Keratinocyte (primary cell): ENCODE results near the gene CACNA1C. TPM values are rescaled to one million over a fixed set of nuclear protein-coding genes. Genes with fewer than 3 reads are reported as not detected.

Experiments used
- DNase-seq: peaks from one replicate; pipeline ENCODE4 v3.0.0-alpha.2; 2011; ENCODE audit warnings: low read depth, missing footprints, low spot score
- FAIRE-seq: peaks from 2 replicates; lab custom pipeline; 2011; peaks lifted over from hg19 to GRCh38; lab: Jason Lieb, UNC
- H2AFZ ChIP-seq: 2 replicates; pipeline ENCODE4 v1.6.0; 2012; ENCODE audit warnings: low read length, control low read depth, inconsistent platforms; ENCODE audit not compliant: control insufficient read depth
- H3K27ac ChIP-seq: 2 replicates; pipeline ENCODE4 v1.5.1; 2011; ENCODE audit warnings: low read length; ENCODE audit not compliant: control insufficient read depth, insufficient read depth
- H3K27me3 ChIP-seq: 3 replicates; pipeline ENCODE4 v1.6.0; 2011; ENCODE audit warnings: low read length; ENCODE audit not compliant: control insufficient read depth, insufficient read depth; ENCODE audit errors: extremely low read depth
- H3K36me3 ChIP-seq, 2 experiments: 2 replicates in 1 of 2; 3 replicates in 1 of 2; pipeline ENCODE4 v1.5.1; 2011; ENCODE audit warnings: low read length in 2 of 2, mild to moderate bottlenecking in 1 of 2; ENCODE audit not compliant: control insufficient read depth in 2 of 2, insufficient read depth in 2 of 2; ENCODE audit errors: extremely low read depth in 1 of 2
- H3K4me1 ChIP-seq: 3 replicates; pipeline ENCODE4 v1.5.1; 2011; ENCODE audit warnings: low read length; ENCODE audit not compliant: control insufficient read depth, insufficient read depth; ENCODE audit errors: extremely low read depth
- H3K4me2 ChIP-seq: 3 replicates; pipeline ENCODE4 v1.6.0; 2011; ENCODE audit warnings: low read depth, low read length; ENCODE audit not compliant: control insufficient read depth, insufficient read depth; ENCODE audit errors: extremely low read depth
- H3K4me3 ChIP-seq, 3 experiments: fragments of 200-600 bp in 1 of 3; sonication (generic) in 1 of 3; 2 replicates in 2 of 3; 3 replicates in 1 of 3; pipeline ENCODE4 v1.5.1; 2011 to 2016; ENCODE audit warnings: low read length in 3 of 3, mild to moderate bottlenecking in 3 of 3, control low read depth in 2 of 3, inconsistent platforms in 1 of 3, low read depth in 1 of 3, mixed read lengths in 1 of 3, mixed run types in 1 of 3, moderate library complexity in 1 of 3; ENCODE audit not compliant: control insufficient read depth in 2 of 3, insufficient read depth in 2 of 3; ENCODE audit errors: extremely low read depth in 1 of 3
- H3K79me2 ChIP-seq: 2 replicates; pipeline ENCODE4 v1.6.0; 2012; ENCODE audit warnings: low read length; ENCODE audit not compliant: control insufficient read depth, insufficient read depth
- H3K9ac ChIP-seq: 3 replicates; pipeline ENCODE4 v1.6.0; 2011; ENCODE audit warnings: low read length; ENCODE audit not compliant: control insufficient read depth, insufficient read depth; ENCODE audit errors: extremely low read depth
- H3K9me1 ChIP-seq: 3 replicates; pipeline ENCODE4 v1.6.0; 2011; ENCODE audit warnings: low read length; ENCODE audit not compliant: control insufficient read depth, insufficient read depth; ENCODE audit errors: extremely low read depth
- H3K9me3 ChIP-seq: 2 replicates; pipeline ENCODE4 v1.5.1; 2012; ENCODE audit warnings: low read depth, low read length; ENCODE audit not compliant: control insufficient read depth
- H4K20me1 ChIP-seq: 3 replicates; pipeline ENCODE4 v1.6.0; 2011; ENCODE audit warnings: low read length; ENCODE audit not compliant: control insufficient read depth, insufficient read depth; ENCODE audit errors: extremely low read depth
- CTCF ChIP-seq, 3 experiments: IDR thresholded peaks in 1 of 3; conservative IDR thresholded peaks in 1 of 3; optimal IDR thresholded peaks in 1 of 3; 2 replicates in 2 of 3; 3 replicates in 1 of 3; pipeline versions ENCODE3 to v1.5.1; 2011; ENCODE audit warnings: low read length in 3 of 3, mild to moderate bottlenecking in 3 of 3, moderate library complexity in 2 of 3, control low read depth in 1 of 3, inconsistent platforms in 1 of 3; ENCODE audit not compliant: insufficient read depth in 2 of 3; ENCODE audit errors: extremely low read depth in 1 of 3
- EZH2 ChIP-seq: IDR thresholded peaks from one replicate; pipeline ENCODE4 v1.6.1; 2012; ENCODE audit warnings: inconsistent platforms, mild to moderate bottlenecking, low read length, moderate library complexity
- dilution Hi-C: fragments of 300-500 bp; cut with MboI; formaldehyde crosslinking; loops from one replicate; pipeline ENCODE4 v1.7.0; 2020; ENCODE audit warnings: low sequenced_read_pairs; ENCODE audit not compliant: extremely low pct_ligation_motif_present
- polyA plus RNA-seq, 5 experiments: library from polyadenylated mRNA; depleted of rRNA in 3 of 5; stranded (reverse) in 3 of 5; stranded (forward) in 1 of 5; unstranded in 1 of 5; fragments of >200 nt; gene quantifications; 1 replicate in 1 of 5; 2 replicates in 3 of 5; 3 replicates in 1 of 5; pipeline versions ENCODE4 v1.2.1 to v1.2.3, GENCODE V29; 2011 to 2012; ENCODE audit warnings: missing spikeins in 2 of 5, low read depth in 1 of 5, low replicate concordance in 1 of 5

Gene CACNA1C
- polyA plus RNA-seq, 1 donor (not counting 4 experiments of a cell fraction or from before 2014, with no cell fraction given), result not detected

- no peak overlapping the region for H3K9ac ChIP-seq
- H3K4me3 ChIP-seq, result no peak overlapping the region
- no peaks in the 10 kb centered on the region for H4K20me1 ChIP-seq
- H3K9me1 ChIP-seq, result no peaks in the 10 kb centered on the region
- H2AFZ ChIP-seq, result no peak overlapping the region
- no peaks in the 10 kb centered on the region for H3K4me1 ChIP-seq
- no peaks in the 10 kb centered on the region for H3K79me2 ChIP-seq
- H3K9me3 ChIP-seq, result no peaks in the 10 kb centered on the region
- no peaks in the 10 kb centered on the region for H3K27me3 ChIP-seq
- DNase-seq, result no peak
- TF ChIP-seq CTCF (optimal IDR thresholded peaks at IDR 0.05 in 1 of 3, IDR thresholded peaks at IDR 0.05 in 1 of 3, conservative IDR thresholded peaks at IDR 0.05 in 1 of 3; ENCODE audit: extremely low read depth in 1 of 3, insufficient read depth in 2 of 3, low read length in 3 of 3) (no peak), EZH2 (no peak)
- no peaks in the 10 kb centered on the region for H3K36me3 ChIP-seq
- no peak overlapping the region for H3K27ac ChIP-seq
- no peak overlapping the region for H3K4me2 ChIP-seq
- FAIRE-seq, result no peak
- dilution Hi-C loops, result no loop called here
Observed at GRCh38 chr12:2406903-2407302, 354.1 kb downstream of the CACNA1C start.

GRCh38 chr12:2408262-2408661, 355.5 kb downstream of the CACNA1C start:
- Histone ChIP-seq H3K27me3 (no peaks in the 10 kb centered on the region), H3K36me3 (no peaks in the 10 kb centered on the region), H3K27ac (no peak overlapping the region), H3K4me2 (no peak overlapping the region), H3K4me3 (no peak overlapping the region), H4K20me1 (no peaks in the 10 kb centered on the region), H3K79me2 (no peaks in the 10 kb centered on the region), H3K4me1 (no peaks in the 10 kb centered on the region), H2AFZ (no peak overlapping the region), H3K9me3 (no peaks in the 10 kb centered on the region), H3K9ac (no peak overlapping the region), H3K9me1 (no peaks in the 10 kb centered on the region)
- TF ChIP-seq CTCF (optimal IDR thresholded peaks at IDR 0.05 in 1 of 3, IDR thresholded peaks at IDR 0.05 in 1 of 3, conservative IDR thresholded peaks at IDR 0.05 in 1 of 3; ENCODE audit: extremely low read depth in 1 of 3, insufficient read depth in 2 of 3, low read length in 3 of 3) (no peak), EZH2 (no peak)
- no peak for FAIRE-seq
- DNase-seq, result no peak
- dilution Hi-C loops, result no loop called here
